ENCODE data around the gene CBLN1.

CBLN1 gene

GRCh38 chr16:49284962-49285361 lies 3.3 kb upstream of the CBLN1 start:
- Histone ChIP-seq H3K4me3 (ENCODE audit: low read length) (no peak overlapping the region), H3K4me2 (ENCODE audit: low read length) (no peak overlapping the region), H2AFZ (ENCODE audit: low read depth, low read length) (no peak overlapping the region), H3K4me1 (ENCODE audit: low read length) (no peaks in the 10 kb centered on the region), H3K27me3 (ENCODE audit: low read depth, low read length) (no peaks in the 10 kb centered on the region), H3K9me3 (ENCODE audit: insufficient read depth, low read length) (no peaks in the 10 kb centered on the region), H3K36me3 (replicated peaks; ENCODE audit: low read depth, low read length) (no peaks in the 10 kb centered on the region), H3K27ac (ENCODE audit: low read length) (no peak overlapping the region), H3K9ac (ENCODE audit: low read length) (no peak overlapping the region), H4K20me1 (ENCODE audit: insufficient read depth, low read length) (no peaks in the 10 kb centered on the region), H3K79me2 (ENCODE audit: low read length) (no peaks in the 10 kb centered on the region)
- TF ChIP-seq EZH2phosphoT487 (IDR thresholded peaks at IDR 0.05; ENCODE audit: low read depth) (no peak), CTCF (IDR thresholded peaks at IDR 0.05; ENCODE audit: low read depth, low read length) (no peak)

DNA sequence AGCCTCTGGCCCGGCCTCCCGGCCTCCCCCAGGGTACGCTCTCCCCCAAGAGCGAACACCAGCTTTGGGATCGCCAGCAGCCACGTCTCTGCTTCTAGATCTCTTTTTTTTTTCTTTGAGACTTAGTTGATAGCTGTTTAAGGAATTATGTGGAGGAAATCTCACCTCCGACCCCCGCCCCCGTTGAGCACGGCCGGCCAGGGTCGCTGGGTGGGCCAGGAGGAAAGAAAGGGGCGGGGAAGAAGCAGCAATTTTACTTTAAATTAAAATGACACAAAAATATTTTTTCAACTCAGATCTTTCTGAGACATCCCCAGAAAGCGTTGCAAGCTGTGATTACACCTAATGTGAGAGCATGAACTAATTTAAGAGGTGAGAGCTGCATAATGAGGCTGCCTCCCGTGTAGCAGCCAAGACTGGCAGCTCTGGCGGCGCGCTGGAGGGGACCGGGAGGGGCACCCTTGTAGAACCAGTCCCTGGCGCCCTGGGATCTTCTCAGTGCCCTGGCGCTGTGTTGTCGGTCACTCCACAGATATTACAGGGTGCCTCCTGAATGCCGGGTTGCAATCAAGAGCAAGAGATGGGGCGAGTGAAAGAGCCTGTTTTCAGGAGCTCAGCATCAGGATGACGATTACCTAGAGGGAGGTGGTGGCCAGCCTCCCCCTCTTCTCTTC lies 1.9 kb upstream of the CBLN1 start:
- no peak overlapping the region for H3K4me3 ChIP-seq (ENCODE audit: low read length)
- H3K9ac ChIP-seq (ENCODE audit: low read length), result no peak overlapping the region
- H2AFZ ChIP-seq (ENCODE audit: low read depth, low read length), result no peak overlapping the region
- TF ChIP-seq CTCF (IDR thresholded peaks at IDR 0.05; ENCODE audit: low read depth, low read length) (no peak), EZH2phosphoT487 (IDR thresholded peaks at IDR 0.05; ENCODE audit: low read depth) (no peak)
- no peak overlapping the region for H3K4me2 ChIP-seq (ENCODE audit: low read length)
- H3K9me3 ChIP-seq (ENCODE audit: insufficient read depth, low read length), result no peaks in the 10 kb centered on the region
- no peaks in the 10 kb centered on the region for H3K79me2 ChIP-seq (ENCODE audit: low read length)
- H3K4me1 ChIP-seq (ENCODE audit: low read length), result no peaks in the 10 kb centered on the region
- no peaks in the 10 kb centered on the region for H3K36me3 ChIP-seq (replicated peaks; ENCODE audit: low read depth, low read length)
- no peaks in the 10 kb centered on the region for H3K27me3 ChIP-seq (ENCODE audit: low read depth, low read length)
- H4K20me1 ChIP-seq (ENCODE audit: insufficient read depth, low read length), result no peaks in the 10 kb centered on the region
- no peak overlapping the region for H3K27ac ChIP-seq (ENCODE audit: low read length)

GRCh38 chr16:49282690-49283375 lies 1.2 kb upstream of the CBLN1 start:
- TF ChIP-seq EZH2phosphoT487 (IDR thresholded peaks at IDR 0.05; ENCODE audit: low read depth) (no peak), CTCF (IDR thresholded peaks at IDR 0.05; ENCODE audit: low read depth, low read length) (no peak)
- Histone ChIP-seq H2AFZ (ENCODE audit: low read depth, low read length) (no peak overlapping the region), H4K20me1 (ENCODE audit: insufficient read depth, low read length) (no peaks in the 10 kb centered on the region), H3K9ac (ENCODE audit: low read length) (no peak overlapping the region), H3K27ac (ENCODE audit: low read length) (no peak overlapping the region), H3K4me3 (ENCODE audit: low read length) (no peak overlapping the region), H3K4me2 (ENCODE audit: low read length) (no peak overlapping the region), H3K79me2 (ENCODE audit: low read length) (no peaks in the 10 kb centered on the region), H3K36me3 (replicated peaks; ENCODE audit: low read depth, low read length) (no peaks in the 10 kb centered on the region), H3K4me1 (ENCODE audit: low read length) (no peaks in the 10 kb centered on the region), H3K27me3 (ENCODE audit: low read depth, low read length) (no peaks in the 10 kb centered on the region), H3K9me3 (ENCODE audit: insufficient read depth, low read length) (no peaks in the 10 kb centered on the region)

DNA sequence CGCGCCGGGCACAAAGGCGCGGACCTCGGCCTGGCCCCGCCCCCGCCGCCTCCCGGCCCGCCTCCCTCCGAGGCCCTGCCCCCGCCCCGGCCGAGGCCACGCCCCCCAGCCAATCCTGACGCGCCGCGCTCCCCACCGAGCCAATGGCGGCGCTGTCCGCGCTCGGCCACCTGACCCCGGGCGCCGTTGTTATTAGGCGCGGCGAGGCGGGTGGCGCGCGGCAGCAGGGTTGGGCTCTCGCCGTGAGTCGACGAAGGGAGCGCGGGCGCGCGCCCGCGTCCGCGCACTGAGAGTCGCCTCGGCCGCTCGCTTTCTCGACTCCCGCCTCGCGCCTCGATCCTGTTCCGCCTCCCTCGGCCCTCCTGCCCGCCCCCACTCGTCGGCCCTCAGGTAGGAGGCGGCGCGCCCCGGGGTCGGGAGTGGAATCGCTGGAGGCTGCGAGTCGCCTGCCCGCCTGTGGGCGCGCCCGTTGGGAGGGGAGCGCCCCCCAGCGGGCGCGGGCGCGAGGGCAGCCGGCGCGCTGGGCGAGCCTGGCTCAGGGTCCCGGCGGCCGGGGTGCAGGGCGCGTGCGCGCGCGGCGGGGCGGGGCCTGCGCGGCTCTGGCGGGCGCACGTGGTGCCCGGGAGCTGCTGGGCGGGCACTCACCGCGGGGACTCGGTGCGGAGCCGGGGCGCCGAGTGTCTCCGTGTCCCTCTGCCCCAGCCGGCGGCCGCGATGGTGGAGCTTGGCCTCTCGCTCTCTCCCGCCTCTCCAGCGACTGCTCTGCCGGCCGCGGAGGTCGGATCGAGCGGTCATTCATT lies 405 bp upstream of the CBLN1 start:
- TF ChIP-seq EZH2phosphoT487 (IDR thresholded peaks at IDR 0.05; ENCODE audit: low read depth), result no peak
- no peak for TF ChIP-seq CTCF (IDR thresholded peaks at IDR 0.05; ENCODE audit: low read depth, low read length)
- H3K4me3 ChIP-seq (ENCODE audit: low read length), result no peak overlapping the region
- H3K9ac ChIP-seq (ENCODE audit: low read length), result no peak overlapping the region
- no peaks in the 10 kb centered on the region for H4K20me1 ChIP-seq (ENCODE audit: insufficient read depth, low read length)
- no peak overlapping the region for H2AFZ ChIP-seq (ENCODE audit: low read depth, low read length)
- H3K9me3 ChIP-seq (ENCODE audit: insufficient read depth, low read length), result no peaks in the 10 kb centered on the region
- no peak overlapping the region for H3K4me2 ChIP-seq (ENCODE audit: low read length)
- no peaks in the 10 kb centered on the region for H3K36me3 ChIP-seq (replicated peaks; ENCODE audit: low read depth, low read length)
- H3K27me3 ChIP-seq (ENCODE audit: low read depth, low read length), result no peaks in the 10 kb centered on the region
- no peak overlapping the region for H3K27ac ChIP-seq (ENCODE audit: low read length)
- H3K79me2 ChIP-seq (ENCODE audit: low read length), result no peaks in the 10 kb centered on the region
- H3K4me1 ChIP-seq (ENCODE audit: low read length), result no peaks in the 10 kb centered on the region
